Muscle layer of duodenum (tissue), 2 donors: ENCODE measurements around the gene ALKBH5.
A peak's percentile ranks its signal among the peaks of the same experiment; 100 is the strongest.

ENCODE experiments used
- H3K27ac ChIP-seq: one replicate; pipeline ENCODE4 v1.7.0; 2013; ENCODE audit warnings: mild to moderate bottlenecking, low read length
- H3K27me3 ChIP-seq: one replicate; pipeline ENCODE4 v1.7.0; 2013; ENCODE audit warnings: low read depth, mild to moderate bottlenecking, control low read depth, low read length
- H3K36me3 ChIP-seq, 2 donors: one replicate each; pipeline ENCODE4 v1.7.0; 2013; ENCODE audit warnings: low read length in 2 of 2, control low read depth in 1 of 2, mild to moderate bottlenecking in 1 of 2; ENCODE audit not compliant: insufficient read depth in 2 of 2, control insufficient read depth in 1 of 2
- H3K4me1 ChIP-seq, 2 donors: one replicate each; pipeline ENCODE4 v1.7.0; 2013; ENCODE audit warnings: low read length in 2 of 2, mild to moderate bottlenecking in 2 of 2, control low read depth in 1 of 2, moderate library complexity in 1 of 2; ENCODE audit not compliant: insufficient read depth in 2 of 2, control insufficient read depth in 1 of 2
- H3K4me3 ChIP-seq, 2 donors: one replicate each; pipeline ENCODE4 v1.7.0; 2013; ENCODE audit warnings: low read length in 2 of 2, low read depth in 1 of 2, mild to moderate bottlenecking in 1 of 2
- H3K9me3 ChIP-seq, 2 donors: one replicate each; pipeline ENCODE4 v1.7.0; 2013; ENCODE audit warnings: low read length in 2 of 2, control low read depth in 1 of 2, mild to moderate bottlenecking in 1 of 2; ENCODE audit not compliant: control insufficient read depth in 1 of 2
- donor health status: healthy.

ALKBH5 gene

GRCh38 chr17:18186627-18186982 is 3.0 kb downstream of the ALKBH5 start:
- peaks cover 18 to 73% of the 10 kb centered on the region in 2 donors for H3K4me1 ChIP-seq
- peak overlapping the region; percentile 82 to 88 for H3K4me3 ChIP-seq
- peak overlapping the region; percentile 54 for H3K27ac ChIP-seq
- no peaks in the 10 kb centered on the region for H3K27me3 ChIP-seq
- no peaks in the 10 kb centered on the region for H3K9me3 ChIP-seq
- peaks cover 0 to 29% of the 10 kb centered on the region in 2 donors for H3K36me3 ChIP-seq

- Histone ChIP-seq H3K4me3 (peak overlapping the region; percentile 82 to 88), H3K27ac (peak overlapping the region; percentile 54), H3K9me3 (no peaks in the 10 kb centered on the region), H3K36me3 (peaks cover 0 to 29% of the 10 kb centered on the region in 2 donors), H3K4me1 (peaks cover 18 to 73% of the 10 kb centered on the region in 2 donors), H3K27me3 (no peaks in the 10 kb centered on the region)
Measured at GRCh38 chr17:18187226-18187625, 3.6 kb downstream of the ALKBH5 start.

GRCh38 chr17:18187821-18188761 is 4.5 kb downstream of the ALKBH5 start:
- H3K4me1 ChIP-seq = peaks cover 18 to 71% of the 10 kb centered on the region in 2 donors
- H3K4me3 ChIP-seq = peak overlapping the region; percentile 82 to 88

GRCh38 chr17:18190628-18191235 is 7.1 kb downstream of the ALKBH5 start:
- peak overlapping the region in 1 of 2 donors; percentile 14 for H3K4me3 ChIP-seq
- H3K4me1 ChIP-seq = peaks cover 18 to 75% of the 10 kb centered on the region in 2 donors
- peaks cover 12 to 38% of the 10 kb centered on the region in 2 donors for H3K36me3 ChIP-seq
- no peaks in the 10 kb centered on the region for H3K9me3 ChIP-seq
- no peaks in the 10 kb centered on the region for H3K27me3 ChIP-seq
- H3K27ac ChIP-seq = peak overlapping the region; percentile 2

More at GRCh38 chr17:18187821-18188761, 4.5 kb downstream of the ALKBH5 start:
- no peaks in the 10 kb centered on the region for H3K27me3 ChIP-seq
- H3K36me3 ChIP-seq = peaks cover 0 to 25% of the 10 kb centered on the region in 2 donors
- H3K9me3 ChIP-seq = no peaks in the 10 kb centered on the region
- H3K27ac ChIP-seq = peak overlapping the region; percentile 18

- Histone ChIP-seq H3K4me3 (peak overlapping the region in 1 of 2 donors; percentile 14), H3K27me3 (no peaks in the 10 kb centered on the region), H3K9me3 (no peaks in the 10 kb centered on the region), H3K27ac (peak overlapping the region; percentile 2), H3K4me1 (peaks cover 18 to 69% of the 10 kb centered on the region in 2 donors), H3K36me3 (peaks cover 14 to 38% of the 10 kb centered on the region in 2 donors)
Measured at GRCh38 chr17:18191236-18191667, 7.6 kb downstream of the ALKBH5 start.

GRCh38 chr17:18191967-18192366 is 8.3 kb downstream of the ALKBH5 start:
- Histone ChIP-seq H3K27me3 (no peaks in the 10 kb centered on the region), H3K27ac (no peak overlapping the region), H3K36me3 (peaks cover 16 to 36% of the 10 kb centered on the region in 2 donors), H3K9me3 (no peaks in the 10 kb centered on the region), H3K4me1 (peaks cover 16 to 62% of the 10 kb centered on the region in 2 donors), H3K4me3 (no peak overlapping the region)

GRCh38 chr17:18194394-18194793 is 10.8 kb downstream of the ALKBH5 start:
- Histone ChIP-seq H3K27me3 (no peaks in the 10 kb centered on the region), H3K27ac (no peak overlapping the region), H3K4me3 (no peak overlapping the region), H3K9me3 (no peaks in the 10 kb centered on the region), H3K36me3 (peaks cover 31 to 35% of the 10 kb centered on the region in 2 donors), H3K4me1 (peaks cover 15 to 59% of the 10 kb centered on the region in 2 donors)

- no peak overlapping the region for H3K27ac ChIP-seq
- peaks cover 31 to 38% of the 10 kb centered on the region in 2 donors for H3K36me3 ChIP-seq
- H3K4me1 ChIP-seq = peaks cover 15 to 55% of the 10 kb centered on the region in 2 donors
- no peaks in the 10 kb centered on the region for H3K27me3 ChIP-seq
- H3K9me3 ChIP-seq = no peaks in the 10 kb centered on the region
- H3K4me3 ChIP-seq = no peak overlapping the region
Measured at GRCh38 chr17:18194804-18195203, 11.2 kb downstream of the ALKBH5 start.

GRCh38 chr17:18195246-18195645 is 11.6 kb downstream of the ALKBH5 start:
- peaks cover 31 to 38% of the 10 kb centered on the region in 2 donors for H3K36me3 ChIP-seq
- no peak overlapping the region for H3K4me3 ChIP-seq
- H3K27ac ChIP-seq = no peak overlapping the region
- H3K27me3 ChIP-seq = no peaks in the 10 kb centered on the region
- H3K9me3 ChIP-seq = no peaks in the 10 kb centered on the region
- peaks cover 15 to 52% of the 10 kb centered on the region in 2 donors for H3K4me1 ChIP-seq

GRCh38 chr17:18197535-18198194 is 14.0 kb downstream of the ALKBH5 start:
- peaks cover 31 to 42% of the 10 kb centered on the region in 2 donors for H3K36me3 ChIP-seq

GRCh38 chr17:18198530-18198929 is 14.9 kb downstream of the ALKBH5 start:
- H3K27me3 ChIP-seq = no peaks in the 10 kb centered on the region
- H3K9me3 ChIP-seq = no peaks in the 10 kb centered on the region
- H3K36me3 ChIP-seq = peaks cover 36 to 47% of the 10 kb centered on the region in 2 donors
- H3K27ac ChIP-seq = no peak overlapping the region
- no peak overlapping the region for H3K4me3 ChIP-seq
- peaks cover 4 to 40% of the 10 kb centered on the region in 2 donors for H3K4me1 ChIP-seq

More at GRCh38 chr17:18197535-18198194, 14.0 kb downstream of the ALKBH5 start:
- H3K9me3 ChIP-seq = no peaks in the 10 kb centered on the region
- H3K27me3 ChIP-seq = no peaks in the 10 kb centered on the region
- no peak overlapping the region for H3K27ac ChIP-seq
- H3K4me3 ChIP-seq = no peak overlapping the region
- H3K4me1 ChIP-seq = peaks cover 4 to 40% of the 10 kb centered on the region in 2 donors
